Measurements from ENCODE around the gene RS1. TPM values are rescaled to one million over a fixed set of nuclear protein-coding genes. Genes with fewer than 3 reads are reported as not detected.

RS1 gene
- total RNA-seq, 2 experiments from 2014 or later, result not detected

DNA sequence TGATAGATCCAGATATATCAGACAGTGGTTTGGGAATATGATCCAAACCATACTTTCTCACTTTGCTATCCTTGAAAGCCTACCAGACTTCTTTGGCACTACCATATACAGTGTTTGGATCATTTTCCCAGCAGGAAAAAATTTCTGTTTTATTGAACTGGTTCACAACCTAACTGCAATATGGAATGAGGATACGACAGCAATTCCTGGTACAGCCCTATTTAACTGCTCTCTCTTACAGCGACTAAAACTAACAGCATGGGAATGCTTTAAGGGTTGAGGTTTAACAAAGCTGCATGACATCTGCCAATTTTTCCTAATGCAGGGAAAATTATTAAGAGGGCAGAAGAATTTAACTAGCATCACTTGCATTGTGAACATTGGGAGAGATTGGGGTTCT lies 47.3 kb downstream of the RS1 start:
- no TSS peak for BruUV-seq (replicated peaks)
- intact Hi-C loops (cut with micrococcal nuclease; ENCODE audit: unreplicated experiment), result no loop called here
- Histone ChIP-seq H3K4me2 (ENCODE audit: low read length) (no peak overlapping the region), H3K9me2 (ENCODE audit: insufficient read depth, low read length) (no peaks in the 10 kb centered on the region), H3K4me1 (ENCODE audit: insufficient read depth, low read length, poor library complexity, severe bottlenecking) (no peaks in the 10 kb centered on the region), H3K4me3 (ENCODE audit: low read depth, low read length, poor library complexity, severe bottlenecking) (no peak overlapping the region), H3K36me3 (ENCODE audit: insufficient read depth, low read length) (no peaks in the 10 kb centered on the region), H3K9me3 (ENCODE audit: low read length) (no peaks in the 10 kb centered on the region), H2AFZ (ENCODE audit: low read length) (no peak overlapping the region), H3K27ac (ENCODE audit: low read depth, low read length, poor library complexity, severe bottlenecking) (no peak overlapping the region), H4K20me1 (ENCODE audit: insufficient read depth, low read length) (no peaks in the 10 kb centered on the region), H3K79me2 (ENCODE audit: insufficient read depth, low read depth, low read length) (no peaks in the 10 kb centered on the region)
- DNase-seq (ENCODE audit: low spot score), result no peak
- ChIA-PET CTCF (ENCODE audit: unreplicated experiment) (no interaction called here), POLR2A (no interaction called here)
- TF ChIP-seq, protein P1, sequence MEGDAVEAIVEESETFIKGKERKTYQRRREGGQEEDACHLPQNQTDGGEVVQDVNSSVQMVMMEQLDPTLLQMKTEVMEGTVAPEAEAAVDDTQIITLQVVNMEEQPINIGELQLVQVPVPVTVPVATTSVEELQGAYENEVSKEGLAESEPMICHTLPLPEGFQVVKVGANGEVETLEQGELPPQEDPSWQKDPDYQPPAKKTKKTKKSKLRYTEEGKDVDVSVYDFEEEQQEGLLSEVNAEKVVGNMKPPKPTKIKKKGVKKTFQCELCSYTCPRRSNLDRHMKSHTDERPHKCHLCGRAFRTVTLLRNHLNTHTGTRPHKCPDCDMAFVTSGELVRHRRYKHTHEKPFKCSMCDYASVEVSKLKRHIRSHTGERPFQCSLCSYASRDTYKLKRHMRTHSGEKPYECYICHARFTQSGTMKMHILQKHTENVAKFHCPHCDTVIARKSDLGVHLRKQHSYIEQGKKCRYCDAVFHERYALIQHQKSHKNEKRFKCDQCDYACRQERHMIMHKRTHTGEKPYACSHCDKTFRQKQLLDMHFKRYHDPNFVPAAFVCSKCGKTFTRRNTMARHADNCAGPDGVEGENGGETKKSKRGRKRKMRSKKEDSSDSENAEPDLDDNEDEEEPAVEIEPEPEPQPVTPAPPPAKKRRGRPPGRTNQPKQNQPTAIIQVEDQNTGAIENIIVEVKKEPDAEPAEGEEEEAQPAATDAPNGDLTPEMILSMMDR (conservative IDR thresholded peaks at IDR 0.05; ENCODE audit: low read length), result no peak
- TF ChIP-seq EZH2phosphoT487 (IDR thresholded peaks at IDR 0.05; ENCODE audit: borderline replicate concordance, low read depth, low read length), result no peak

DNA sequence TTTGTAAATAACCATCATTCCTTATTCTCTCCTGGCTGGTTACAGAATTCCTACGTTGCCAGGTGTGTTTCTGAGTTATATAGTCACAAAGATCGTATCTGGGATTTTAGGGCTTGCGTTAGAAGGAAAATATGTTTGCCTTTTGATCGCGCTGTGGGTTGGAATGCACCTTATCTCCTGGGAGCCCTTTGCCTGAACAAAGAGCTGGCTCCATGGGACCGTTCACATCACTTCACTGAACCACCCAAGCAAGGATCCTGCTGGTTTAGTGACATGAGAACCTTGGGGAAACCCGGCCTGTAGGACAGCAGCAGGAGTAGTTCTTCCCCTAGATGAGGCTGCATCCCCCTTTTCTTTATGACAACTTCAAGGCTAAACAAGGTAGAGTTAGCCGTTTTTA lies 51.6 kb downstream of the RS1 start:
- no peak for DNase-seq (ENCODE audit: low spot score)
- no peaks in the 10 kb centered on the region for H3K9me3 ChIP-seq (ENCODE audit: low read length)
- TF ChIP-seq, protein P1 (conservative IDR thresholded peaks at IDR 0.05; ENCODE audit: low read length), result no peak
- no peak for TF ChIP-seq EZH2phosphoT487 (IDR thresholded peaks at IDR 0.05; ENCODE audit: borderline replicate concordance, low read depth, low read length)
- H3K79me2 ChIP-seq (ENCODE audit: insufficient read depth, low read depth, low read length), result no peaks in the 10 kb centered on the region
- H2AFZ ChIP-seq (ENCODE audit: low read length), result no peak overlapping the region
- CTCF ChIA-PET (ENCODE audit: unreplicated experiment), result no interaction called here
- no TSS peak for BruUV-seq (replicated peaks)
- POLR2A ChIA-PET, result no interaction called here
- no peaks in the 10 kb centered on the region for H3K36me3 ChIP-seq (ENCODE audit: insufficient read depth, low read length)
- no peaks in the 10 kb centered on the region for H4K20me1 ChIP-seq (ENCODE audit: insufficient read depth, low read length)
- H3K27ac ChIP-seq (ENCODE audit: low read depth, low read length, poor library complexity, severe bottlenecking), result no peak overlapping the region
- H3K4me3 ChIP-seq (ENCODE audit: low read depth, low read length, poor library complexity, severe bottlenecking), result no peak overlapping the region
- H3K4me1 ChIP-seq (ENCODE audit: insufficient read depth, low read length, poor library complexity, severe bottlenecking), result no peaks in the 10 kb centered on the region
- no peaks in the 10 kb centered on the region for H3K9me2 ChIP-seq (ENCODE audit: insufficient read depth, low read length)
- no peak overlapping the region for H3K4me2 ChIP-seq (ENCODE audit: low read length)
- intact Hi-C loops (cut with micrococcal nuclease; ENCODE audit: unreplicated experiment), result no loop called here

GRCh38 chrX:18619288-18619687 lies 52.6 kb downstream of the RS1 start:
- CTCF ChIA-PET (ENCODE audit: unreplicated experiment), result no interaction called here
- Histone ChIP-seq H3K4me2 (ENCODE audit: low read length) (no peak overlapping the region), H3K79me2 (ENCODE audit: insufficient read depth, low read depth, low read length) (no peaks in the 10 kb centered on the region), H3K36me3 (ENCODE audit: insufficient read depth, low read length) (no peaks in the 10 kb centered on the region), H2AFZ (ENCODE audit: low read length) (no peak overlapping the region), H3K9me2 (ENCODE audit: insufficient read depth, low read length) (no peaks in the 10 kb centered on the region), H3K4me3 (ENCODE audit: low read depth, low read length, poor library complexity, severe bottlenecking) (no peak overlapping the region), H3K27ac (ENCODE audit: low read depth, low read length, poor library complexity, severe bottlenecking) (no peak overlapping the region), H3K4me1 (ENCODE audit: insufficient read depth, low read length, poor library complexity, severe bottlenecking) (no peaks in the 10 kb centered on the region), H3K9me3 (ENCODE audit: low read length) (no peaks in the 10 kb centered on the region), H4K20me1 (ENCODE audit: insufficient read depth, low read length) (no peaks in the 10 kb centered on the region)
- no TSS peak for BruUV-seq (replicated peaks)
- POLR2A ChIA-PET, result no interaction called here
- TF ChIP-seq EZH2phosphoT487 (IDR thresholded peaks at IDR 0.05; ENCODE audit: borderline replicate concordance, low read depth, low read length), result no peak
- TF ChIP-seq, protein P1 (conservative IDR thresholded peaks at IDR 0.05; ENCODE audit: low read length), result no peak
- intact Hi-C loops (cut with micrococcal nuclease; ENCODE audit: unreplicated experiment), result no loop called here
- no peak for DNase-seq (ENCODE audit: low spot score)
